Muscle of back (tissue), 11 donors: ENCODE results near the gene CACNA1I. TPM values are rescaled to one million over a fixed set of nuclear protein-coding genes. Genes with fewer than 3 reads are reported as not detected.

Source experiments
- DNase-seq, 3 donors: peaks; one replicate each; pipeline versions ENCODE4 v3.0.0 to v3.0.0-alpha.2; 2013
- polyA plus RNA-seq, 10 donors: library from polyadenylated mRNA; unstranded; fragments of 120-200 nt; gene quantifications; one replicate each; pipeline ENCODE4 v1.2.1, GENCODE V29; 2013; ENCODE audit not compliant: insufficient read length in 10 of 10

CACNA1I gene
- polyA plus RNA-seq, 10 donors = 0.07 to 1.2 (median 0.18) TPM

- no peak for DNase-seq
Measured at GRCh38 chr22:39665661-39666431, 95.3 kb downstream of the CACNA1I start.

- DNase-seq = no peak
Measured at GRCh38 chr22:39666495-39666894, 95.9 kb downstream of the CACNA1I start.

GRCh38 chr22:39666926-39667325 is 96.4 kb downstream of the CACNA1I start:
- no peak for DNase-seq

- DNase-seq = no peak
Measured at GRCh38 chr22:39669432-39669831, 98.9 kb downstream of the CACNA1I start.

- no peak for DNase-seq
Measured at GRCh38 chr22:39671936-39672335, 101.4 kb downstream of the CACNA1I start.

GRCh38 chr22:39674536-39674935 is 104.0 kb downstream of the CACNA1I start:
- peak in 1 of 3 donors; percentile 17 for DNase-seq

- no peak for DNase-seq
Measured at GRCh38 chr22:39675947-39676346, 105.4 kb downstream of the CACNA1I start.

- no peak for DNase-seq
Measured at GRCh38 chr22:39677967-39678366, 107.4 kb downstream of the CACNA1I start.

GRCh38 chr22:39678862-39679490 is 108.4 kb downstream of the CACNA1I start:
- DNase-seq = no peak

- no peak for DNase-seq
Measured at GRCh38 chr22:39679652-39680051, 109.1 kb downstream of the CACNA1I start.

GRCh38 chr22:39680486-39680885 is 109.9 kb downstream of the CACNA1I start:
- DNase-seq = no peak

GRCh38 chr22:39681038-39681861 is 110.7 kb downstream of the CACNA1I start:
- no peak for DNase-seq

- DNase-seq = no peak
Measured at GRCh38 chr22:39682994-39683393, 112.4 kb downstream of the CACNA1I start.

- DNase-seq = no peak
Measured at GRCh38 chr22:39683639-39684038, 113.1 kb downstream of the CACNA1I start.

- DNase-seq = no peak
Measured at GRCh38 chr22:39684702-39685281, 114.2 kb downstream of the CACNA1I start.

- DNase-seq = no peak
Measured at GRCh38 chr22:39685336-39686177, 115.0 kb downstream of the CACNA1I start.

GRCh38 chr22:39686178-39686620 is 115.6 kb downstream of the CACNA1I start:
- DNase-seq = no peak

- DNase-seq = no peak
Measured at GRCh38 chr22:39686776-39687525, 116.4 kb downstream of the CACNA1I start.

- DNase-seq = no peak
Measured at GRCh38 chr22:39688186-39688785, 117.7 kb downstream of the CACNA1I start.

- DNase-seq = no peak
Measured at GRCh38 chr22:39689421-39689820, 118.9 kb downstream of the CACNA1I start.
